Hepatocyte (in vitro differentiated cells): ENCODE measurements around the gene DCTPP1. TPM values are rescaled to one million over a fixed set of nuclear protein-coding genes. Genes with fewer than 3 reads are reported as not detected.
A peak's percentile ranks its signal among the peaks of the same experiment; 100 is the strongest.

Experiments used
- DNase-seq: peaks from one replicate; pipeline ENCODE4 v3.0.0-alpha.2; 2016; ENCODE audit warnings: low spot score
- H2AFZ ChIP-seq: fragments of 200-600 bp; sonication (generic); 2 replicates; pipeline ENCODE4 v1.6.0; 2016; ENCODE audit warnings: antibody characterized with exemption, mild to moderate bottlenecking
- H3K27ac ChIP-seq: fragments of 200-600 bp; sonication (generic); 2 replicates; pipeline ENCODE4 v1.5.1; 2016; ENCODE audit warnings: mild to moderate bottlenecking
- H3K27me3 ChIP-seq: fragments of 200-600 bp; sonication (generic); 2 replicates; pipeline ENCODE4 v1.6.1; 2016
- H3K36me3 ChIP-seq: fragments of 200-600 bp; sonication (generic); replicated peaks from 2 replicates; pipeline ENCODE4 v1.5.1; 2016; ENCODE audit warnings: low read depth; ENCODE audit not compliant: insufficient read depth
- H3K4me1 ChIP-seq: fragments of 200-600 bp; sonication (generic); 2 replicates; pipeline ENCODE4 v1.5.1; 2016; ENCODE audit warnings: mild to moderate bottlenecking, moderate library complexity; ENCODE audit not compliant: insufficient read depth
- H3K4me2 ChIP-seq: fragments of 200-600 bp; sonication (generic); 2 replicates; pipeline ENCODE4 v1.6.0; 2016
- H3K4me3 ChIP-seq: fragments of 200-600 bp; sonication (generic); 2 replicates; pipeline ENCODE4 v1.5.1; 2016; ENCODE audit warnings: mild to moderate bottlenecking
- H3K79me2 ChIP-seq: fragments of 200-600 bp; sonication (generic); 2 replicates; pipeline ENCODE4 v1.6.0; 2017; ENCODE audit warnings: mild to moderate bottlenecking
- H3K9me2 ChIP-seq: fragments of 200-600 bp; sonication (generic); replicated peaks from 2 replicates; pipeline ENCODE4 v1.6.0; 2017; ENCODE audit warnings: mild to moderate bottlenecking; ENCODE audit not compliant: insufficient read depth
- H3K9me3 ChIP-seq: fragments of 200-600 bp; sonication (generic); 2 replicates; pipeline ENCODE4 v1.5.1; 2016; ENCODE audit warnings: low read depth, mild to moderate bottlenecking
- H4K20me1 ChIP-seq: fragments of 200-600 bp; sonication (generic); 2 replicates; pipeline ENCODE4 v1.6.0; 2016; ENCODE audit warnings: mild to moderate bottlenecking; ENCODE audit not compliant: insufficient read depth, poor library complexity, severe bottlenecking
- CTCF ChIP-seq: fragments of 200-600 bp; sonication (generic); IDR thresholded peaks from 2 replicates; pipeline ENCODE4 v1.5.1; 2016; ENCODE audit warnings: antibody characterized with exemption, mild to moderate bottlenecking; ENCODE audit not compliant: poor library complexity
- EZH2 ChIP-seq: fragments of 200-600 bp; sonication (generic); IDR thresholded peaks from 2 replicates; pipeline ENCODE4 v1.6.1; 2016; ENCODE audit warnings: antibody characterized with exemption, mild to moderate bottlenecking, borderline replicate concordance
- EZH2phosphoT487 ChIP-seq: fragments of 200-600 bp; sonication (generic); IDR thresholded peaks from one replicate; pipeline ENCODE4 v1.6.1; 2018; ENCODE audit warnings: antibody characterized with exemption, mild to moderate bottlenecking, low read depth, moderate library complexity; ENCODE audit not compliant: unreplicated experiment, severe bottlenecking
- WGBS: methylation state at CpG from one replicate; pipeline ENCODE4 v1.1.6; 2016; ENCODE audit warnings: low lambda C conversion rate; ENCODE audit errors: missing lambda C conversion rate; 5-methylcytosine and 5-hydroxymethylcytosine counted together
- polyA plus RNA-seq: library from polyadenylated mRNA; unstranded; fragments of >200 nt; fragmentation: Nextera tagmentation; extraction: Ambion mirVana; gene quantifications from 2 replicates; pipeline ENCODE4 v1.2.1, GENCODE V29; 2016
- total RNA-seq: library from RNA; depleted of rRNA; stranded (reverse); fragments of >200 nt; gene quantifications from 2 replicates; pipeline ENCODE4 v1.2.3, GENCODE V29; 2014

Gene DCTPP1
- total and polyA plus RNA-seq, 2 experiments from 2014 or later, result 25.9 to 36.3 TPM

- TF ChIP-seq CTCF (no peak), EZH2 (no peak), EZH2phosphoT487 (no peak)
- 76% methylated on average over 4 of the region's 4 CpGs for WGBS
- no peak overlapping the region for H2AFZ ChIP-seq
These were observed 5.0 kb upstream of the DCTPP1 start for GRCh38 chr16:30434852-30435251.

DNA sequence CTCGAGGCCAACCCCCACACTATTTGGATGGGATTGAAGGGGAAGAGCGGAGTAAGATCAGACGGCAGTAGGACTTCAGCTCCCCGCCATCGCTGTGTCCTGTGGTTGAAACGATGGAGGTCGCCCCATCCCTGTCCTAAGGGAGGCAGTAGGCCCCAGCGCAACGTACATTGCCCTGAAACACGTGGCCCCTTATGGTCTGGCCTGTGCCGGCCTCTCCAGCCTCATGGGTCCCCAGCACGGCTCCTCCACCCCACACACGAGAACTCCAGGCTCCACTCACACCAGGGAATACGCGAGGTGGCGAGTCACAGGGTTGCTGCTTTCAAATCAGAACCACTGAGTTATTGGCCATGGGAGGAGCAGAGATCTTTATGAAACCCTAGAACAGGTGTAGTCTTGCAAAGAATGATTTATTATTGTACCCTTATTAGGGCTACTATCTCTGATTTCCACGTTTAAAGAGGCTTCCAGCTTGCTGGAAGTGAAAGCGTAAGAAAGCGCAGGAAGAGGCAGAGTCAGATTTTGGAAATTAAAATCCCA lies 669 bp upstream of the DCTPP1 start:
- no peaks in the 10 kb centered on the region for H4K20me1 ChIP-seq

More at GRCh38 chr16:30434852-30435251, 5.0 kb upstream of the DCTPP1 start:
- H4K20me1 ChIP-seq, result no peaks in the 10 kb centered on the region
- DNase-seq, result no peak
- H3K27me3 ChIP-seq, result no peaks in the 10 kb centered on the region
- peaks cover 3% of the 10 kb centered on the region for H3K4me1 ChIP-seq
- no peak overlapping the region for H3K27ac ChIP-seq
- H3K4me3 ChIP-seq, result no peak overlapping the region
- no peak overlapping the region for H3K4me2 ChIP-seq
- no peaks in the 10 kb centered on the region for H3K79me2 ChIP-seq
- no peaks in the 10 kb centered on the region for H3K9me2 ChIP-seq
- H3K36me3 ChIP-seq, result no peaks in the 10 kb centered on the region
- H3K9me3 ChIP-seq, result no peaks in the 10 kb centered on the region

DNA sequence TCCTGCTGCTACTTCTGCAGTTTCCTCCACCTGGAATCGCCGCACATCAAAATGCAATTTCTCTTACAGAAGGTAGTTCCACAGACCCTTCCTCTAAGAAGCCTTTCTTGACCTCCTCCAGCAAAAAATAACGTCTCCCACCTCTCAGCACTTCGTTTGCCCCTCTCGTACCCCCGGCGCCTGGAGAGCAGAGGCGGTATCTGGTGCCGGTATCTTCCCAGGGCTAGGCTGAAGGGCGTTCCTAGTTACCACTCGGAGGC lies 482 bp downstream of the DCTPP1 start:
- no peak for DNase-seq
- Histone ChIP-seq H2AFZ (peak overlapping the region; percentile 53), H3K27ac (no peak overlapping the region), H3K4me1 (peaks cover 3% of the 10 kb centered on the region), H3K4me2 (peak overlapping the region; percentile 75), H3K9me3 (no peaks in the 10 kb centered on the region), H3K9me2 (no peaks in the 10 kb centered on the region), H4K20me1 (no peaks in the 10 kb centered on the region), H3K27me3 (no peaks in the 10 kb centered on the region), H3K79me2 (peaks cover 13% of the 10 kb centered on the region), H3K36me3 (no peaks in the 10 kb centered on the region), H3K4me3 (peak overlapping the region; percentile 31)
- no peak for TF ChIP-seq EZH2phosphoT487
- TF ChIP-seq CTCF, result no peak
- TF ChIP-seq EZH2, result no peak
- 11% methylated on average over 11 of the region's 11 CpGs for WGBS

More for the DNA sequence above, 669 bp upstream of the DCTPP1 start:
- TF ChIP-seq EZH2phosphoT487, result no peak
- TF ChIP-seq CTCF, result no peak
- TF ChIP-seq EZH2, result no peak
- H3K4me1 ChIP-seq, result peaks cover 3% of the 10 kb centered on the region
- H3K79me2 ChIP-seq, result peaks cover 13% of the 10 kb centered on the region
- H3K4me3 ChIP-seq, result no peak overlapping the region
- no peaks in the 10 kb centered on the region for H3K9me2 ChIP-seq
- no peak for DNase-seq
- H3K9me3 ChIP-seq, result no peaks in the 10 kb centered on the region
- no peaks in the 10 kb centered on the region for H3K27me3 ChIP-seq
- peak overlapping the region; percentile 34 for H2AFZ ChIP-seq
- 53% methylated on average over 19 of the region's 19 CpGs for WGBS
- H3K36me3 ChIP-seq, result no peaks in the 10 kb centered on the region
- peak overlapping the region; percentile 45 for H3K27ac ChIP-seq
- H3K4me2 ChIP-seq, result peak overlapping the region; percentile 53

DNA sequence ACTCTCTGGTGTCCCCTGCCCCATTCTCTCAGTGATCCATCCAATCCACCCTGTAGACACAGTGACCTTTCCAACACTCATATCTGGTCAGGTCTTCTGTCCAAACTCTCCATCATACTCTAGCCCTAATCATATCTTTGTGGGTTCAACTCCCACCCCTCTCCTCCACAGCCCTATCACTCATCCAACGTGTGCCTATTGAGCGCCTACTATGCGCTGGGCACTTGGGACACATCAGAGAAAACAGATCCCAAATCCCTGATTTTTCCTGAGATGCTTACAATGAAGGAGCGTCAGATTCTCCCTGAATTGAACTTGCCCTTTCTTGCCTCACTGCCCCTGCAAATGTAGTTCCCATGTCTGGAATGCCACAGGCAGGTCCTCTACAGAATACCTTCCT lies 1.8 kb downstream of the DCTPP1 start:
- no peak overlapping the region for H3K27ac ChIP-seq
- 100% methylated on average over 4 of the region's 4 CpGs for WGBS
- no peak overlapping the region for H2AFZ ChIP-seq
- H3K9me2 ChIP-seq, result no peaks in the 10 kb centered on the region
- no peak overlapping the region for H3K4me3 ChIP-seq
- DNase-seq, result no peak
- no peaks in the 10 kb centered on the region for H4K20me1 ChIP-seq
- H3K4me1 ChIP-seq, result peaks cover 3% of the 10 kb centered on the region
- H3K79me2 ChIP-seq, result peaks cover 13% of the 10 kb centered on the region
- no peaks in the 10 kb centered on the region for H3K27me3 ChIP-seq
- H3K9me3 ChIP-seq, result no peaks in the 10 kb centered on the region
- TF ChIP-seq CTCF, result no peak
- TF ChIP-seq EZH2, result no peak
- TF ChIP-seq EZH2phosphoT487, result no peak
- H3K4me2 ChIP-seq, result no peak overlapping the region
- H3K36me3 ChIP-seq, result no peaks in the 10 kb centered on the region
